Activated CD4-positive, alpha-beta T cell treated with anti-CD3 and anti-CD28 coated beads, Interleukin-2, amount 50 U/mL, for 4 hours (primary cell): ENCODE data around the gene SF3B2.
"Not testable (repeated sequence)": the region's sequence is repeated elsewhere in the genome, so short reads cannot be mapped to it uniquely, and the experiment has no call there.

Source experiments
- DNase-seq, 2 experiments: peaks; one replicate each; pipeline ENCODE4 v3.0.0-alpha.2; 2020

Gene SF3B2

GRCh38 chr11:66016793-66017177 lies 35.4 kb upstream of the SF3B2 start:
- no peak for DNase-seq

GRCh38 chr11:66017321-66017720 lies 34.8 kb upstream of the SF3B2 start:
- peak; percentile 55 to 69 for DNase-seq

GRCh38 chr11:66020212-66020611 lies 32.0 kb upstream of the SF3B2 start:
- DNase-seq: no peak

- no peak for DNase-seq
Measured at GRCh38 chr11:66020618-66021357, 31.4 kb upstream of the SF3B2 start.

- peak; percentile 68 to 73 for DNase-seq
Measured at GRCh38 chr11:66022401-66023185, 29.6 kb upstream of the SF3B2 start.

- DNase-seq: not testable (repeated sequence)
Measured at GRCh38 chr11:66023186-66023440, 29.1 kb upstream of the SF3B2 start.

GRCh38 chr11:66026017-66026529 lies 26.1 kb upstream of the SF3B2 start, which contains the start of gene CATSPER1:
Gene CATSPER1, minus strand, starts transcription at chr11:66026479. Its CDS starts 100 bp downstream, at chr11:66026379.
- no peak for DNase-seq

GRCh38 chr11:66032957-66033735 lies 19.0 kb upstream of the SF3B2 start:
- DNase-seq: no peak

GRCh38 chr11:66035653-66036333 lies 16.4 kb upstream of the SF3B2 start:
- no peak for DNase-seq

- no peak for DNase-seq
Measured at GRCh38 chr11:66036334-66036710, 15.8 kb upstream of the SF3B2 start.

- DNase-seq: no peak
Measured at GRCh38 chr11:66037327-66037726, 14.8 kb upstream of the SF3B2 start.

- DNase-seq: no peak
Measured at GRCh38 chr11:66039765-66040164, 12.4 kb upstream of the SF3B2 start.

- no peak for DNase-seq
Measured at GRCh38 chr11:66042227-66042995, 9.8 kb upstream of the SF3B2 start.

GRCh38 chr11:66042996-66043906 lies 8.9 kb upstream of the SF3B2 start:
- no peak for DNase-seq

GRCh38 chr11:66044757-66045156 lies 7.4 kb upstream of the SF3B2 start:
- DNase-seq: peak; percentile 21 to 22

- peak; percentile 79 to 80 for DNase-seq
Measured at GRCh38 chr11:66045177-66045639, 7.0 kb upstream of the SF3B2 start.

- DNase-seq: no peak
Measured at GRCh38 chr11:66046901-66047300, 5.3 kb upstream of the SF3B2 start.

- no peak for DNase-seq
Measured at GRCh38 chr11:66047541-66048365, 4.4 kb upstream of the SF3B2 start.

- no peak for DNase-seq
Measured at GRCh38 chr11:66048547-66049323, 3.4 kb upstream of the SF3B2 start, which contains the start of gene GAL3ST3. Gene GAL3ST3, minus strand, starts transcription at chr11:66049161. Its CDS starts 3,746 bp downstream, at chr11:66045415.
